Pericardium fibroblast (primary cell): ENCODE results near the gene SRSF12. TPM values are rescaled to one million over a fixed set of nuclear protein-coding genes. Genes with fewer than 3 reads are reported as not detected.

Experiments
- total RNA-seq: library from RNA; depleted of rRNA; stranded (reverse); fragments of >200 nt; gene quantifications from 2 replicates; pipeline ENCODE4 v1.2.3, GENCODE V29; 2015

SRSF12 gene
- total RNA-seq = 0.51 and 0.58 TPM in 2 replicates

GRCh38 chr6:89117211-89118108 lies at the start of gene SRSF12:
SRSF12 (minus strand) TSS chr6:89118071; CDS start chr6:89117887, 184 bp downstream.

DNA sequence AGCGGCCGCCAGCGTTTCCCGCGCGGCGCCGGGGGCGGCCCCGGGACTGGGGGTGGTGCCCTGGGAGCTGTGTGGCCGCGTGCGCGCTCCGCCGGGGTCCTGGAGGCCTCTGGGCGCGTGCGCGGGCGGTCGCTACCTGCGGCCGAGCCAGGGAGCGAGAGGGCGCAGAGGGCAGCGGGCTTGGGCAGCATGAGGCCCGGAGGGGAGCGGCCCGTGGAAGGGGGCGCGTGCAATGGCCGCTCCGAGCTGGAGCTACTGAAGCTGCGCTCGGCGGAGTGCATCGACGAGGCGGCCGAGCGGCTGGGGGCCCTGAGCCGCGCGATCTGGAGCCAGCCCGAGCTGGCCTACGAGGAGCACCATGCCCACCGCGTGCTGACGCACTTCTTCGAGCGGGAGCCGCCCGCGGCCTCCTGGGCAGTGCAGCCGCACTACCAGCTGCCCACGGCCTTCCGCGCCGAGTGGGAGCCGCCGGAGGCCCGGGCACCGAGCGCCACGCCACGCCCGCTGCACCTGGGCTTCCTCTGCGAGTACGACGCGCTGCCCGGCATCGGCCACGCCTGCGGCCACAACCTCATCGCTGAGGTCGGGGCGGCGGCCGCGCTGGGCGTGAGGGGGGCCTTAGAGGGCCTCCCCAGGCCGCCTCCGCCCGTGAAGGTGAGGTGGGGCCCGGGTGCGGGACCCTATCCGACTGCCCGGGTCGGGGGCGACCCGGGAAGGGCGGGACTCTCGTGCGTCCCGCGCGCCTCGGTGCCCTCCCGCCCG lies 28.3 kb upstream of the SRSF12 start, which contains the start of gene PM20D2:
Gene PM20D2, plus strand, starts transcription at position 100 of the 762 bp plus-strand sequence. Its CDS starts 90 bp downstream, at position 190.

GRCh38 chr6:89080281-89081128 lies 37.4 kb downstream of the SRSF12 start, which contains the start of gene PNRC1:
PNRC1 (plus strand) TSS chr6:89080751; CDS start chr6:89080895, 144 bp downstream.

Other genes with a start within 250 kb of the SRSF12 start
- gene RNGTT, start 154.5 kb downstream of the SRSF12 start, total RNA-seq = 6.8 and 7.9 TPM in 2 replicates
- 140 and 231 TPM in 2 replicates for gene PNRC1, start 37.3 kb downstream of the SRSF12 start, total RNA-seq
- 3.0 and 3.8 TPM in 2 replicates for gene PM20D2, start 28.0 kb upstream of the SRSF12 start, total RNA-seq
- gene GABRR1, start 99.3 kb upstream of the SRSF12 start, total RNA-seq = not detected in 2 replicates
- gene GABRR2, start 197.2 kb upstream of the SRSF12 start, total RNA-seq = not detected in 2 replicates
- 26.9 and 35.1 TPM in 2 replicates for gene UBE2J1, start 234.7 kb upstream of the SRSF12 start, total RNA-seq